ENCODE measurements around the gene EIPR1.
A peak's percentile ranks its signal among the peaks of the same experiment; 100 is the strongest.
"Not testable (repeated sequence)": the region's sequence is repeated elsewhere in the genome, so short reads cannot be mapped to it uniquely, and the experiment has no call there.

EIPR1 gene

GRCh38 chr2:3387011-3387410 lies 9.4 kb upstream of the EIPR1 start:
- no peak overlapping the region for H3K4me3 ChIP-seq (ENCODE audit: low read length)
- WGBS (ENCODE audit: insufficient coverage, insufficient read length) = 100% methylated on average over 2 of the region's 5 CpGs
- peaks cover 22% of the 10 kb centered on the region for H3K36me3 ChIP-seq (ENCODE audit: control insufficient read depth, insufficient read depth, low read length)
- H3K9me3 ChIP-seq (ENCODE audit: control insufficient read depth, insufficient read depth, low read length) = no peaks in the 10 kb centered on the region
- DNase-seq (ENCODE audit: low read depth, low spot score) = no peak
- H3K4me1 ChIP-seq (ENCODE audit: control insufficient read depth, insufficient read depth, low read length) = no peaks in the 10 kb centered on the region
- H3K27ac ChIP-seq (ENCODE audit: low read length) = no peak overlapping the region
- no peaks in the 10 kb centered on the region for H3K27me3 ChIP-seq (ENCODE audit: control insufficient read depth, insufficient read depth, low read length)

- Histone ChIP-seq H3K9me3 (ENCODE audit: control insufficient read depth, insufficient read depth, low read length) (no peaks in the 10 kb centered on the region), H3K27me3 (ENCODE audit: control insufficient read depth, insufficient read depth, low read length) (no peaks in the 10 kb centered on the region), H3K36me3 (ENCODE audit: control insufficient read depth, insufficient read depth, low read length) (peaks cover 22% of the 10 kb centered on the region), H3K4me1 (ENCODE audit: control insufficient read depth, insufficient read depth, low read length) (no peaks in the 10 kb centered on the region), H3K4me3 (ENCODE audit: low read length) (no peak overlapping the region), H3K27ac (ENCODE audit: low read length) (no peak overlapping the region)
- WGBS (ENCODE audit: insufficient coverage, insufficient read length) = no CpG with 5 or more reads among the region's 10 CpGs
- no peak for DNase-seq (ENCODE audit: low read depth, low spot score)
Observed at GRCh38 chr2:3386448-3386958, 8.9 kb upstream of the EIPR1 start.

GRCh38 chr2:3379647-3380534 lies 2.3 kb upstream of the EIPR1 start, which contains the start of gene TRAPPC12:
TRAPPC12 (plus strand) TSS chr2:3379694; CDS start chr2:3387624, 7,930 bp downstream.
- H3K4me3 ChIP-seq (ENCODE audit: low read length) = peak within 1 kb of the TSS; percentile 89
- WGBS (ENCODE audit: insufficient coverage, insufficient read length) = no CpG with 5 or more reads among the region's 61 CpGs

GRCh38 chr2:3379339-3379646 lies 1.7 kb upstream of the EIPR1 start:
- no peaks in the 10 kb centered on the region for H3K4me1 ChIP-seq (ENCODE audit: control insufficient read depth, insufficient read depth, low read length)
- H3K4me3 ChIP-seq (ENCODE audit: low read length) = peak overlapping the region; percentile 89; the same call in 1 of the 2 replicates
- no peaks in the 10 kb centered on the region for H3K27me3 ChIP-seq (ENCODE audit: control insufficient read depth, insufficient read depth, low read length)
- no CpG with 5 or more reads among the region's 8 CpGs for WGBS (ENCODE audit: insufficient coverage, insufficient read length)
- no peak for DNase-seq (ENCODE audit: low read depth, low spot score)
- H3K36me3 ChIP-seq (ENCODE audit: control insufficient read depth, insufficient read depth, low read length) = no peaks in the 10 kb centered on the region
- H3K9me3 ChIP-seq (ENCODE audit: control insufficient read depth, insufficient read depth, low read length) = no peaks in the 10 kb centered on the region
- no peak overlapping the region for H3K27ac ChIP-seq (ENCODE audit: low read length)

More at GRCh38 chr2:3379647-3380534, 2.3 kb upstream of the EIPR1 start, which contains the start of gene TRAPPC12:
- Histone ChIP-seq H3K27me3 (ENCODE audit: control insufficient read depth, insufficient read depth, low read length) (no peaks in the 10 kb centered on the region), H3K4me1 (ENCODE audit: control insufficient read depth, insufficient read depth, low read length) (no peaks in the 10 kb centered on the region), H3K9me3 (ENCODE audit: control insufficient read depth, insufficient read depth, low read length) (no peaks in the 10 kb centered on the region), H3K36me3 (ENCODE audit: control insufficient read depth, insufficient read depth, low read length) (no peaks in the 10 kb centered on the region), H3K27ac (ENCODE audit: low read length) (no peak within 1 kb of the TSS)
- DNase-seq (ENCODE audit: low read depth, low spot score) = peak; percentile 89

GRCh38 chr2:3377279-3377611 lies 373 bp downstream of the EIPR1 start:
- Histone ChIP-seq H3K36me3 (ENCODE audit: control insufficient read depth, insufficient read depth, low read length) (no peaks in the 10 kb centered on the region), H3K4me1 (ENCODE audit: control insufficient read depth, insufficient read depth, low read length) (no peaks in the 10 kb centered on the region), H3K27me3 (ENCODE audit: control insufficient read depth, insufficient read depth, low read length) (no peaks in the 10 kb centered on the region), H3K27ac (ENCODE audit: low read length) (no peak overlapping the region), H3K4me3 (ENCODE audit: low read length) (peak overlapping the region; percentile 98), H3K9me3 (ENCODE audit: control insufficient read depth, insufficient read depth, low read length) (no peaks in the 10 kb centered on the region)
- DNase-seq (ENCODE audit: low read depth, low spot score) = no peak
- WGBS (ENCODE audit: insufficient coverage, insufficient read length) = no CpG with 5 or more reads among the region's 8 CpGs

- H3K4me1 ChIP-seq (ENCODE audit: control insufficient read depth, insufficient read depth, low read length) = no peaks in the 10 kb centered on the region
- no peak overlapping the region for H3K27ac ChIP-seq (ENCODE audit: low read length)
- H3K9me3 ChIP-seq (ENCODE audit: control insufficient read depth, insufficient read depth, low read length) = no peaks in the 10 kb centered on the region
- H3K27me3 ChIP-seq (ENCODE audit: control insufficient read depth, insufficient read depth, low read length) = no peaks in the 10 kb centered on the region
- 100% methylated on average over 2 of the region's 6 CpGs for WGBS (ENCODE audit: insufficient coverage, insufficient read length)
- no peaks in the 10 kb centered on the region for H3K36me3 ChIP-seq (ENCODE audit: control insufficient read depth, insufficient read depth, low read length)
- H3K4me3 ChIP-seq (ENCODE audit: low read length) = no peak overlapping the region
- no peak for DNase-seq (ENCODE audit: low read depth, low spot score)
Observed at GRCh38 chr2:3376821-3377220, 797 bp downstream of the EIPR1 start.

GRCh38 chr2:3369340-3370181 lies 8.1 kb downstream of the EIPR1 start:
- not testable (repeated sequence) for H3K27me3 ChIP-seq (ENCODE audit: control insufficient read depth, insufficient read depth, low read length); H3K4me3 ChIP-seq (ENCODE audit: low read length); H3K4me1 ChIP-seq (ENCODE audit: control insufficient read depth, insufficient read depth, low read length); H3K27ac ChIP-seq (ENCODE audit: low read length); H3K9me3 ChIP-seq (ENCODE audit: control insufficient read depth, insufficient read depth, low read length); H3K36me3 ChIP-seq (ENCODE audit: control insufficient read depth, insufficient read depth, low read length); DNase-seq (ENCODE audit: low read depth, low spot score)
- WGBS (ENCODE audit: insufficient coverage, insufficient read length) = no CpG with 5 or more reads among the region's 34 CpGs

- DNase-seq (ENCODE audit: low read depth, low spot score) = no peak
- no peak overlapping the region for H3K4me3 ChIP-seq (ENCODE audit: low read length)
- H3K4me1 ChIP-seq (ENCODE audit: control insufficient read depth, insufficient read depth, low read length) = no peaks in the 10 kb centered on the region
- H3K36me3 ChIP-seq (ENCODE audit: control insufficient read depth, insufficient read depth, low read length) = no peaks in the 10 kb centered on the region
- H3K9me3 ChIP-seq (ENCODE audit: control insufficient read depth, insufficient read depth, low read length) = no peaks in the 10 kb centered on the region
- no peak overlapping the region for H3K27ac ChIP-seq (ENCODE audit: low read length)
- WGBS (ENCODE audit: insufficient coverage, insufficient read length) = no CpG with 5 or more reads among the region's 4 CpGs
- no peaks in the 10 kb centered on the region for H3K27me3 ChIP-seq (ENCODE audit: control insufficient read depth, insufficient read depth, low read length)
Observed at GRCh38 chr2:3368261-3368722, 9.3 kb downstream of the EIPR1 start.

- H3K27me3 ChIP-seq (ENCODE audit: control insufficient read depth, insufficient read depth, low read length) = no peaks in the 10 kb centered on the region
- no peak overlapping the region for H3K4me3 ChIP-seq (ENCODE audit: low read length)
- H3K9me3 ChIP-seq (ENCODE audit: control insufficient read depth, insufficient read depth, low read length) = no peaks in the 10 kb centered on the region
- H3K27ac ChIP-seq (ENCODE audit: low read length) = no peak overlapping the region
- WGBS (ENCODE audit: insufficient coverage, insufficient read length) = no CpG with 5 or more reads among the region's 5 CpGs
- DNase-seq (ENCODE audit: low read depth, low spot score) = no peak
- no peaks in the 10 kb centered on the region for H3K4me1 ChIP-seq (ENCODE audit: control insufficient read depth, insufficient read depth, low read length)
- no peaks in the 10 kb centered on the region for H3K36me3 ChIP-seq (ENCODE audit: control insufficient read depth, insufficient read depth, low read length)
Observed at GRCh38 chr2:3365219-3365618, 12.4 kb downstream of the EIPR1 start.

GRCh38 chr2:3361518-3362389 lies 15.9 kb downstream of the EIPR1 start:
- no CpG with 5 or more reads among the region's 17 CpGs for WGBS (ENCODE audit: insufficient coverage, insufficient read length)
- no peaks in the 10 kb centered on the region for H3K27me3 ChIP-seq (ENCODE audit: control insufficient read depth, insufficient read depth, low read length)
- H3K36me3 ChIP-seq (ENCODE audit: control insufficient read depth, insufficient read depth, low read length) = no peaks in the 10 kb centered on the region
- no peaks in the 10 kb centered on the region; the same call in 1 of the 2 replicates for H3K4me1 ChIP-seq (ENCODE audit: control insufficient read depth, insufficient read depth, low read length)
- no peak overlapping the region for H3K4me3 ChIP-seq (ENCODE audit: low read length)
- no peak overlapping the region for H3K27ac ChIP-seq (ENCODE audit: low read length)
- no peak for DNase-seq (ENCODE audit: low read depth, low spot score)
- H3K9me3 ChIP-seq (ENCODE audit: control insufficient read depth, insufficient read depth, low read length) = no peaks in the 10 kb centered on the region
